UCSD-AML1 (cell line): ENCODE data around the gene BAHD1.
A peak's percentile ranks its signal among the peaks of the same experiment; 100 is the strongest.

ENCODE experiments used
- DNase-seq: peaks from one replicate; lab custom pipeline; 2025; ENCODE audit not compliant: unreplicated experiment; lab: John Stamatoyannopoulos, UW

Gene BAHD1

DNA sequence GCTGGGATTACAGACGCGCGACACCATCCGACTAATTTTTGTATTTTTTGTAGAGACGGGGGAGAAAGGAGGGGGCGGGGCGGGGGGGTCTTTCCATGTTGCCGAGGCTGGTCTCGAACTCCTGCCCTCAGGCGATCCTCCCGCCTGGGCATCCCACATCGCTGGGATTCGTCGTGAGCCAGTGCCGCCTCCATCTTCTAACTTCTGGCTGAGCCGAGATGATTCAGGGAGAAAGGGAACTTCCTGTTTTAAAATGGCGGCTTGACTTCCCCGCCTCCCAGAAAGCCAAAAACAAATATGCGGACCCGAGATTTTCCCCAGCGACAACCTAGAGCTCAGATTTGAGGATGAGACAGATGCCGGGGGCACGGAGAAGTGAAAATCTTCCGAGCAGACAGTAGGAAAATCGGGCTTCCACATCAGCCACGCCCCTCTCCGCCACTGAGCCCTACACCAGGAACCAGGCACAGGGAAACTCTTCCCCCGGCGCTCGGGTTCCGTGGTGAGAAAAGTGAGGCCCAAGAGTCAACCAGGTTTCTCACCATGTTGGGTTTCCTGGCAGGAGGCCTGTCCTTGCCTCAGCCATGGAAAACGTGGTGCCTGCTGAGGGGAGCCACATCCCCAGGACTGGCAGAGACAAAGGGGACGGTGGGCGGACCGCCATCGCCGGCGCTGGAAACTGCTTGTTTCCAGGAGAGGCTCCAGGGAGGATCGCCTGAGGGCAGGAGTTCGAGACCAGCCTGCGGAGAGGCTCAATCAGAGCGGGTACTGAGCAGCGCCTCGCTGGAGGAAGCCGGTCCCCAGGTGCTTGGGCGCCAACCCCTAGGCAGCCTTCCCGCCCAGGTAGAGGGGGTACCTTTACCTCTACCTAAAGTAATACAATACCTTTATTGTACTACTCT, 48.8 kb downstream of the BAHD1 start:
- no peak for DNase-seq

DNA sequence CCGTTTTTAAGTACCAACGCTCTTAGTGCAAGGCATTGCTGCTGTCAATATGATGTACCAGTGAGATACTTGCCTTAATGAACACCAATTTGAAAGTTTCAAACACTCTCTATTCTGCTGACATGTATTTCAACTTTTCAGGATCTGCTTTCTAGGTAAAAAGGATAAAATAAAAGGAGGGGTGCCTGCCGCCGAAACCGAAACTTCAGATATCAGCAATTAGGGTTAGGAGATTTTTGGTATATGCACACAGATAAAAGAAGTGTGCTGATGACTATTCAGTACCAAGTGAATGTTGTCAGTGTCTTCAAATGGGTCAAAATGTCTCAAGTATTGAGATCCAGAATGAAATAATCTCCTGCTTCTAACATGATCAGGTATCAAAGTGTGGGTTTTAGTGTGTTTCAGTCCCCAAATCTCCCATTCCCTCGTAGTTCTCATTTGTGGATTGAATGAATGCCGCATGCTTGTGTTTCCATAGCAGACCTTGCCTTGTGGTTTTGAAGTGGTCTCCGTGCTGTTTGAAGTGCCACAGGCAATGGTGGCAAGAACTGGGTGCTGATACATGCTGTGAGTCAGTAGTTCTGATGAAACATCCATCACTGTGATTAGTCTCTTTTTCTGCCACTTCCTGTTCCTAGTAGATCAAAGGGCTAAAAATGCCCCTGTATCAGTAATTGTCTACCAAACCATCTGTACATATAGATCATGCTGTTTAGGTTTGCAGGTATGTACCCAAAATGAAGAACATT, 52.5 kb downstream of the BAHD1 start:
- peak; percentile 19 for DNase-seq

DNA sequence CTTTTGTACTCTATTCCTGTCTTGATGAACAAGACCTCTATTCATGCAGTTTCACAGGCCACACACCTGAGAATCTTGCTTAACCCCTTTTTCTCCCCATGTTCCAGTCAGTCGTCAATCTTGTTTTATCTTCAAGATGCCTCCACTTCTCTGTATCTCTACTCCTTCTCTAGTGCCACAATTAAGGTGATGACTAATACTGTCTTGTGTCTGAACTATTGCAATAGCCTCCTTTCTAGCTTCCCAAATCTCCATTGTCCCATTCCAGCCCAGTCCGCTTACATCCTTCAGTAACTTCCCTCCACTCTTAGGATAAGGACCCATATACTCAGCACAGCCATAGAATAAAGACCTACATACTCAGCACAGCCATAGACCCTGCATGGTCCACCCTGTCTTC, 54.8 kb downstream of the BAHD1 start:
- no peak for DNase-seq

DNA sequence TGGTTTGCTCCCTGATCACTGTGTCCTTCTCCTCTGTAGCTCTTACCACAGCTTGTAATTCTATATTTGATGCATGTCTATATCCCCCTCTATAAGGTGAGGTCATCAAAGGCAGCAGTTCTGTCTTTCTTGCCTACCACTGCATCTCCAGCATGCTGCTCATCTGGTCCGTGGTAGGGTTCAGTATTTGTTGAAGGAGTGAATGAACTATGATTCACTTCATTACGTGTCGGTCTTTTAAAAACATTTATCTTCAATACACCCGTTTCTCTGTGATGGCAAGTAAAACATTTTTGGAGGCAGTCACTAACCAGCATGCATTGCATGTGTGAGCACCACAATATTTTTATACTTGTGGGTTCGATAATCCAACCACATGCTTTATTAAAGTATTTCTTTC, 57.7 kb downstream of the BAHD1 start:
- no peak for DNase-seq

DNA sequence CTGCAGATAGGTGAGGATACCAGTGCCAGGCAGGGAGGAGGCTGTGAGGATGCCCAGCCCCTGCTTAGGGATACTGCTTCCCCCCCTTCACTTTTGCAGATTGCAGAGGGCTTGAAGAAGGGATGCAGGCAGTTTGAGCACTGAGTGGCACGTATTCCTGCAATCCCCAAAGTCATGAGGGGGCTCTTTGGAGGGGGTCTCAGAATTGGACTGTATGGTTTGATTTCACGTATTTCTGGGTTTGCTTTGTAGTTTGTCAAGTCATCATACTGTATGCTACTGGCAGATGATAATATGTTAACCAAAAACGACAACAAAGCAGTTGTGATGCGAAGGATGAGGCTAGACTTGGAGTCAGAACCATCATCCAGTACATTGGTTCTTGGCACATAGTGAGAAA, 58.1 kb downstream of the BAHD1 start:
- DNase-seq: no peak

DNA sequence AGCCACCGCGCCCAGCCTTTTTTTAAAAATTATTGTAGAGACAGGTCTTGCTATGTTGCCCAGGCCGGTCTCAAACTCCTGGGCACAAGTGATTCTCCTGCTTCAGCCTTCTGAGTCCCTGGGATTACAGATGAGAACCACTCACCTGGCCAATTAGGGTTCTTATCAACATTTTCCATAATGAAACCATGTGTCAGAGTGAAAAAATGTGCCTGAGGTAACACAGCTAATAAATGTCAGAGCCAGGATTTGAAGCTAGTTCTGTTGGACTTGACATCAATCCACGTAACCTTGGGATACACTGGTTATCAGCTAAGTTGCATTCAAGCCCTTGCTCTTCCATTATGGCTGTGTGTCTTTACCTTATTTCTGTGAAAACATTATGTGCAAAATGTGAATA, 59.2 kb downstream of the BAHD1 start:
- DNase-seq: no peak

DNA sequence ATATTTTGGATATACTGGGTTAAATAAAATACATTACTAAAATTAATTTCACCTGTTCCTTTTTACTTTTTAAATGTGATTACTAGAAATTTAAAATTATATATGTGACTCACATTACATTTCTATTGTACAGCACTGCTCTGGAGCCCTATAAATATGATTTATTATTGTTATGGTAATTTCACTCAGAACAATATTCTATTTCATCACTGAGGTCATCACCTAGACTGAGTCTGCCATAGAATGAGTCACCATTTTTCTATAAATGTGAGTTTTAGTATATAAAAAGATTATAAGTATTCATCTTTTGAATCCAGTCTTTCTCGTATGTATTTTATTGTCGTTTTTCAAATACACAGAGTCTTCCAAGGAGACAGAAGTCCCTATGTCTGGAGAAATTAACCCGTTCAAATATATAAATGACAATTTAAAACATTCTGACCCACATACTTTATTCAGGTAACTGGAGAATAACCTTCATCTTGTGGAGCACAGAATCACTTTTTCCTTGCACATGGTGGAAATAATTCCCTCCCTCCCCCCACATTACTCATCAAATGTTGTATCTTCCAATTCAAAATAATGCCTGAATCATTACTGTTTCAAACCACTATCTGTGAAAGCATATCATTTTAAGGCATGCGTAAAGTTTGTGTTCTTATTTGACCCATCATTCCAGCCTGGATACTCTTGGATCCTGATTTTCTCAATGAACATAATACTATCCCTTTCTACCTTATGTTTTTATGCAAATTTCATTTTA, 60.0 kb downstream of the BAHD1 start:
- DNase-seq: no peak

DNA sequence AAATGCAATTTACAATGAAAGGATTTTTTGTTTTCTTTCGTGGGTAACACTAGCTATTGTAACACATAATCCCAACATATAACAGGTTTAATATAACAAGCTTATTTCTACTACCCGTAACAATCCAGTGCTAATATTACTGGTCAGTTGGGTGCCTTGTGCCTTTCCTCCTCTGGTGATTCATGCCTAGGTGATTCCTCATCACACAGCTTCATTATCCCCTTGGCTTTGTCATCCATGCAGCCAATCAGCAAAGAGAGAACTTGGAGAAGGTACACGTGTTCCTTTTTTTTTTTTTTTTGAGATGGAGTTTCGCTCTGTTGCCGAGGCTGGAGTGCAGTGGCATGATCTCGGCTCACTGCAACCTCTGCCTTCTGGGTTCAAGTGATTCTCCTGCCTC, 60.7 kb downstream of the BAHD1 start:
- DNase-seq: no peak

DNA sequence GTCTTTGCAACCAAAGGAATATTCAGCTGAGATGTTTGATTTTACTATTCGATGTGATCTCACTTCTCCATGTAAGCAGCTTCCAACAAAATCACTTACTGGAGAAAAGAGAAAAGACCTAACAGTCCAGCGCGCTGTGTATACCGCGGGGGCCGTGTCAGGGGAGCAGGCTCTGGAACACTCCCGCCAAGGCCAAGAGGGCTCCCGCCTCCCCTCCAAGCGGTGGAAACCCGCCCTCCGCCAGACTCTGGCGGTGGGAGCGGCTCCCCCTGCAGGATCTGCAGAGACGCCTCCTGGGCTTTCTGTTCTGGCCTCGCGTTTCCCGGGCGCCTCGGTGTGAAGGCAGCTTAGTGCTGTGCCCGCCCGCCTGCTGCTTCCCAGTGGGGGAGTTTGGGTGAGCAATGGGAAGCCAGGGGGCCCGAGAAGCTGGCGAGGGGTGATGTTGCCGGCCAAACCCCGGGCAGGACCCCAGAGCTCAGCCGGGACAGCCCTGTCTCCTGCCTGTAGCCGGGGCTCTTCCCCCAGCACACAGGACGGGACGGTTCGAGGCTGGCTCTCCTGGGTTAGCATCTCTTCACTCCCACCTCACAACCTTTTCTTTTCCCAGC, 66.3 kb downstream of the BAHD1 start:
- DNase-seq: peak; percentile 75

DNA sequence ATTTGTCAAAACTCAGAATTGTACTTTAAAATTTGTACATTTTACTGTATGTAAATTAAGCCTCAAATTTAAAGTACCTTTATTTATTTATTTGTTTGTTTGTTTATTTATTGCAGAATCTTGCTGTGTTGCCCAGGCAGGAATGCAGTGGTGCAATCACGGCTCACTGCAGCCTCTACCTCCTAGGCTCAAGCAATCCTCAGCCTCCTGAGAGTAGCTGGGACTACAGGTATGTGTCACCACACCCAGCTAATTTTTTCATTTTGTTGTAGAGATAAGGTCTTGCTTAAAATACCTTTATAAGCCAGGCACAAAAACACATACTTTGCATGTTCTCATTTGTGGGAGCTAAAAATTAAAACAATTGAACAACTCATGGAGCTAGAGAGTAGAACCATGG, 67.5 kb downstream of the BAHD1 start:
- no peak for DNase-seq

DNA sequence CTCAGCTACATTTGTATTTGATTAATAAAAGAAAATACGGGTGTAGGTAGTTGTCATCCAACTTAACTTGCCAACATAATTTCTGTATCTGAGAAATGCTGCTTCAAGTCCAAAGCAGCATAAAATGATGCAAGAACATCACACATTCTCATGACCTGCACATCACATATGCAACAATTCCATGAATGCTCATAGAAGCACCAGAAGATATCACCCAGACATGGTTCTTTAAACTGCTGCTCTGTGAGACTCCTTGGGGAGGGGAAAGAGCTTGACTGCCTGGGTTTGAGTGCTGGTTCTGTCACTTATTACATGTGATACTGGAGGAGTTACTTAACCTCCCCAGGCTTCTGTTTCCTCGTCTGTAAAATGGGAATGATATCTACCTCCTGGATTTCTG, 69.4 kb downstream of the BAHD1 start:
- DNase-seq: no peak

DNA sequence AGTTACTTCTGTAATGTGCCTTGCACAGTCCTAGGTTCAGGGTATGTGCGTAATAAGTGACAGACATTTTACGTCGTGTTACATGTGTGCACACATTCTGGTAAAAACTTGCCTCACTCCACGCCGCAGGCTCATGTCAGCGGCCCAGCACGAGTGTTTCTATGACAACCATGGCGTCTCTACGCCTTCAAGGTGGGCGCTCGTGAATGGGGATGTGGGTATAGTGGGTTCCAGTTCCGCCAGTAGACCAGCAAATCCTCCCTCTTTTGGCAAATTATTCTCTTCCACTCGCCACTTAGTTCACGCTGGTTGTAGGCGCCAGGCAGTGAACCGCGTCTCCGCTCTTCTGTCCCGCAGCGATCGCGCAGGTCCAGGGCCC, 70.3 kb downstream of the BAHD1 start:
- DNase-seq: no peak

DNA sequence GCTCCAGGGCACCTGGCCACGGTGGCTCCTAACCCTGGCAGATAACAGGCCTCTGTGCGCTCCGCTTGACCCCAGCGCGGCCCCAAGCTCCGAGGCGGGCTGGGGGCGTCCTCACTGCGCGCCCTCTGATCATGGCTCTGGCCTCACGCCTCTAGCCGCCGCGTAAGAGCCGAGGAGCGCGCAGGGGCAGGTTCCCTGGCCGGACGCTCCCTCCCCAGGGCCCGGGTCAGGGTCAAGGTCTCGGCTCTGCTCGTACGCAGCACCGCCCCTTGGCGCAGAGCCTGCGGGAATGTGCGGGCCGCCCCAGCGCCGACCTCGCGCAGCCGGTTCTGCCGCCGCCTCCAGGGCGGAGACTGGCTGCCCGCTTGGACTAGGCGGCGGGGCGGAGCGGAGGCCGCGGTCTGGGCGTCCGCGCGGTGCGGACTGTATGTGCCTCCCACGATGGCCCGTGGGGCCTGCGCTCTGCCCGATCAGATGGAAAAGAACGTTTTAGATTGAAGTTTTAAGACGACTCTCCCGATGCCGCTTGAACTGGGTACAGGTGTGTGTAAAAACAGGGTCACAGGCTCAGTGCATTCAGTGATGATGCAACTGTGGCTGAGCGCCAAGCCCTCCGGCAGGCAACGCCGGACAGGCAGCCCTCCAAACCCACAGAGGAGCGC, 70.8 kb downstream of the BAHD1 start:
- DNase-seq: peak; percentile 25

DNA sequence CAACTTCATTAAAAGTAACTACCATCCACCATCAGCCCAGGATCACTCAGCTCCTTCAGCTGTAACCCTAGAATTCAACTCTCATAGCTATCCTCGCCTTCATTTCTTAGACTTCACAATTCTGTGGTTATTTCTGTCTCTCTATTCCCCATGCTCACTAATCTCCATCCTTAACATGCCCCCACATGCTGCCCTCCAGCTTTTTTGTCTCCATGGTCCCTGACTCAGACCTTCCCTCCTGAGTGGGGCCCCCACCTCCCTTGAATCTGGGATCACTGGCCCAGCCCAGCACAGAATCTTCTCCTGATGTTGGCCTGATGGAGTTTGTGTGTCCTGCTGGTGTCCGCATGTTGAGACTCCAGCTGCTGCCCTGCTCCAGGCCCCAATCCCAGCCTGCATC, 71.7 kb downstream of the BAHD1 start:
- DNase-seq: no peak

DNA sequence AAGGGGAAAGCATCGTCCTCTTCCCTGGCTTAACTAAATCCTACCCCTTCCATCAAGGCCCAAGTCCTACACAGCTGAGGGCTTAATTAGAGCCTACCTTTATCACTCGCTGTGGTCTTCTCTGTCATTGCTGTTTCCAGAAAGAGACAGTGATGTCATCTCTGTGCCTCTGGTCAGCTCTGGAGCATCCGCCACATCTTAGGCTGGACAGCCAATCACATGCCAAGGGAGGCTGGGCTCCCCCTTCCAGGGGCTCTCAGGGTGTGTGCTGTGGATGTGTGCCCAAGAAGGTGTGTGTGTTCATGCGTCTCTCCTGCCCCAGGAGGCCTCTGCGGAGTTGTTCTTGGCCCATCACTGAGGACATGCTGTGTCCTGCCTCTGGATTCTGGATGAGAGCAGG, 72.9 kb downstream of the BAHD1 start:
- no peak for DNase-seq

DNA sequence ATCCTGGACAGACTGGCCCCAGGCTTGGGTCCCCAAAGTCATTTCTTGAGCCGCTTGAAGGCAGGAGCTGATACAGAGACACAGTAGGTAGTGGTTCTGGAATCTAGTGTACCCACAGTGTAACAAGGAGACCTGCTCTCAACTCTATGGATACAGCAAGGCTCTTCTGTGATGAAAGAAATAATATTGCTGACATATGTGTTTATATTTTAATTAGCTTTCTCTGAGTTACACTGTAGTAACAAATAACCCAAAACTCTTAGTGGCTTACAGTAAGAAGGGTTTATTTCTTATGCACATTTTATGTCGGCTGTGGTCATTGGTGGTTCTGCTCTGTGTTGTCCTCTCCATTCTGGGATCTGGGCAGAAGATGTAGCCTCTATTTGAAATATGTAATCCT, 75.6 kb downstream of the BAHD1 start:
- DNase-seq: no peak
